Measurements from ENCODE around the gene WDR37. TPM values are rescaled to one million over a fixed set of nuclear protein-coding genes. Genes with fewer than 3 reads are reported as not detected.
A peak's percentile ranks its signal among the peaks of the same experiment; 100 is the strongest.

Gene WDR37
- total RNA-seq, 6 experiments from 2014 or later: 5.8 to 9.7 (median 8.3) TPM

DNA sequence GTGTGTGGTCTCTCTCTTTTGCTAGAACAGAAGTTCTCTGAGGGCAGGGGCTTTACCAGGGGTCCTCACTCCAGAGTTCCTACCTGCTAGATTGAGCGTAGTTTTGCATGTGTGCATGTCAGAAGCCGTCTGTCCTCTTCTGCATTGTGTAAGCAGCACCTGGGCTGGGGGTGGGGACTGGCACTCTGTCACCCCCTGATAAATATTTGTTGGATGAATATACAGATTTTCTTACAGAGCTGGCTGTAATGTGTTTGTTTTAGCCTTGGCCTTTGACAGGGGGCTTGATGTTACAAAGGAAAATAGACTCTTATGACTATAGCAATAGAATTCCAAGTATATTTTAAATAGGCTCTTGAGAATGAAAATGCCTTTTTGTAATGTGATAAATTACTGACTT lies 46.6 kb downstream of the WDR37 start:
- Histone ChIP-seq H3K4me1 (no peaks in the 10 kb centered on the region), H3K36me3 (peaks cover 0 to 61% (median 20%) of the 10 kb centered on the region in 4 donors), H3K27me3 (no peaks in the 10 kb centered on the region), H3K27ac (no peak overlapping the region), H3K9me3 (no peaks in the 10 kb centered on the region), H3K4me3 (no peak overlapping the region)
- DNase-seq (no peak), ATAC-seq (no peak)
- TF ChIP-seq POLR2A (IDR thresholded peaks at IDR 0.05): no peak
- 79% methylated on average over 2 of the region's 2 CpGs for WGBS (ENCODE audit: insufficient coverage, low coverage, low lambda C conversion rate, missing lambda C conversion rate)
- intact Hi-C loops (cut with DNase I): no loop called here

- intact Hi-C loops (cut with DNase I): no loop called here
- Histone ChIP-seq H3K27ac (no peak overlapping the region), H3K4me3 (no peak overlapping the region), H3K27me3 (no peaks in the 10 kb centered on the region), H3K36me3 (peaks cover 0 to 67% (median 24%) of the 10 kb centered on the region in 4 donors), H3K4me1 (no peaks in the 10 kb centered on the region), H3K9me3 (no peaks in the 10 kb centered on the region)
- TF ChIP-seq, protein P1, sequence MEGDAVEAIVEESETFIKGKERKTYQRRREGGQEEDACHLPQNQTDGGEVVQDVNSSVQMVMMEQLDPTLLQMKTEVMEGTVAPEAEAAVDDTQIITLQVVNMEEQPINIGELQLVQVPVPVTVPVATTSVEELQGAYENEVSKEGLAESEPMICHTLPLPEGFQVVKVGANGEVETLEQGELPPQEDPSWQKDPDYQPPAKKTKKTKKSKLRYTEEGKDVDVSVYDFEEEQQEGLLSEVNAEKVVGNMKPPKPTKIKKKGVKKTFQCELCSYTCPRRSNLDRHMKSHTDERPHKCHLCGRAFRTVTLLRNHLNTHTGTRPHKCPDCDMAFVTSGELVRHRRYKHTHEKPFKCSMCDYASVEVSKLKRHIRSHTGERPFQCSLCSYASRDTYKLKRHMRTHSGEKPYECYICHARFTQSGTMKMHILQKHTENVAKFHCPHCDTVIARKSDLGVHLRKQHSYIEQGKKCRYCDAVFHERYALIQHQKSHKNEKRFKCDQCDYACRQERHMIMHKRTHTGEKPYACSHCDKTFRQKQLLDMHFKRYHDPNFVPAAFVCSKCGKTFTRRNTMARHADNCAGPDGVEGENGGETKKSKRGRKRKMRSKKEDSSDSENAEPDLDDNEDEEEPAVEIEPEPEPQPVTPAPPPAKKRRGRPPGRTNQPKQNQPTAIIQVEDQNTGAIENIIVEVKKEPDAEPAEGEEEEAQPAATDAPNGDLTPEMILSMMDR (IDR thresholded peaks at IDR 0.05): no peak
- no peak for TF ChIP-seq POLR2A (IDR thresholded peaks at IDR 0.05)
- ATAC-seq (no peak), DNase-seq (no peak)
- 95% methylated on average over 8 of the region's 18 CpGs for WGBS (ENCODE audit: insufficient coverage, low coverage, low lambda C conversion rate, missing lambda C conversion rate)
Measured at GRCh38 chr10:1103551-1103950, 47.4 kb downstream of the WDR37 start.

- H3K4me3 ChIP-seq: no peak overlapping the region
- TF ChIP-seq, protein P1 (IDR thresholded peaks at IDR 0.05): no peak
- TF ChIP-seq POLR2A (IDR thresholded peaks at IDR 0.05): no peak
- intact Hi-C loops (cut with DNase I): no loop called here
- peaks cover 0 to 69% (median 27%) of the 10 kb centered on the region in 4 donors for H3K36me3 ChIP-seq
- H3K27me3 ChIP-seq: no peaks in the 10 kb centered on the region
- ATAC-seq (no peak), DNase-seq (no peak)
- no peaks in the 10 kb centered on the region for H3K9me3 ChIP-seq
- H3K27ac ChIP-seq: no peak overlapping the region
- no peaks in the 10 kb centered on the region for H3K4me1 ChIP-seq
- WGBS (ENCODE audit: insufficient coverage, low coverage, low lambda C conversion rate, missing lambda C conversion rate): 90% methylated on average over 10 of the region's 14 CpGs
Measured at GRCh38 chr10:1104971-1105370, 48.8 kb downstream of the WDR37 start.

DNA sequence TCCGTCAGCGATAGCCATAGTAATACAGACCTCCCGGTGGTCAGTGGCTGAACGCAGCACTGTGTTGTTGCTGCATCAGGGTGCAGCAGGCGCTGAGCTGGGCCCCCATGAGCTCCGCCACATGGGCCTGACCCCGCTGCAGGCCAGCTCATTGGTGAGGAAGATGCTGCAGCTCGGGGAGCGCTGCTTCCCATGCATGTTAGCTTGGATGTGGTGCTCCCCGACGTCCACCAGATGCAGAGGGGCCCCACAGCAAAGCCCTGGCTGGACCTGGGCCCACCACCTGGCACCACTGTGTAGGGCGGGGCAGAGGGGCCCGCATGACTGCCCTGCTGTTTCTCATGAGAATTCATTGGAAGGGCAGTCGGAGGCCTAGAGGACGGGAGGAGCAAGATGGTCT lies 50.8 kb downstream of the WDR37 start:
- DNase-seq: no peak
- peaks cover 0 to 64% (median 26%) of the 10 kb centered on the region in 4 donors for H3K36me3 ChIP-seq
- H3K4me1 ChIP-seq: no peaks in the 10 kb centered on the region
- H3K9me3 ChIP-seq: no peaks in the 10 kb centered on the region
- WGBS (ENCODE audit: insufficient coverage, low coverage, low lambda C conversion rate, missing lambda C conversion rate): 100% methylated on average over 2 of the region's 15 CpGs
- H3K27ac ChIP-seq: no peak overlapping the region
- intact Hi-C loops (cut with DNase I): no loop called here
- H3K4me3 ChIP-seq: no peak overlapping the region
- no peak for TF ChIP-seq POLR2A (IDR thresholded peaks at IDR 0.05)
- TF ChIP-seq, protein P1 (IDR thresholded peaks at IDR 0.05): no peak
- no peak for ATAC-seq
- H3K27me3 ChIP-seq: no peaks in the 10 kb centered on the region

GRCh38 chr10:1107679-1108078 lies 51.5 kb downstream of the WDR37 start:
- ATAC-seq (peak in 1 of 4 donors; percentile 17), DNase-seq (no peak)
- 82% methylated on average over 6 of the region's 6 CpGs for WGBS (ENCODE audit: insufficient coverage, low coverage, low lambda C conversion rate, missing lambda C conversion rate)
- peaks cover 0 to 69% (median 27%) of the 10 kb centered on the region in 4 donors for H3K36me3 ChIP-seq
- intact Hi-C loops (cut with DNase I): no loop called here
- no peak overlapping the region for H3K4me3 ChIP-seq
- H3K27me3 ChIP-seq: no peaks in the 10 kb centered on the region
- no peak overlapping the region for H3K27ac ChIP-seq
- TF ChIP-seq, protein P1 (IDR thresholded peaks at IDR 0.05): no peak
- TF ChIP-seq POLR2A (IDR thresholded peaks at IDR 0.05): no peak
- H3K4me1 ChIP-seq: no peaks in the 10 kb centered on the region
- no peaks in the 10 kb centered on the region for H3K9me3 ChIP-seq

Measured in right lobe of liver (tissue), 6 donors.